Neural cell (in vitro differentiated cells): Measurements from ENCODE around the gene DND1. TPM values are rescaled to one million over a fixed set of nuclear protein-coding genes. Genes with fewer than 3 reads are reported as not detected.

Source experiments
- H2AFZ ChIP-seq: fragments of 200-600, 300-800 bp; sonication (generic), shearing (Covaris generic); 2 replicates; pipeline ENCODE4 v1.6.0; 2014; ENCODE audit warnings: low read depth, mild to moderate bottlenecking, antibody characterized with exemption, low read length, moderate library complexity
- H3F3A ChIP-seq: fragments of 200-600 bp; shearing (Covaris generic); 2 replicates; pipeline ENCODE4 v1.6.1; 2016; ENCODE audit warnings: mild to moderate bottlenecking, moderate library complexity, mixed read lengths, antibody characterized with exemption, low read length; ENCODE audit not compliant: insufficient read depth, poor library complexity, severe bottlenecking
- H3K27ac ChIP-seq: fragments of 200-600, 300-800 bp; sonication (generic), shearing (Covaris generic); 2 replicates; pipeline ENCODE4 v1.5.1; 2014; ENCODE audit warnings: mild to moderate bottlenecking, low read length, moderate library complexity
- H3K27me3 ChIP-seq: fragments of 300-800, 200-600 bp; sonication (generic), shearing (Covaris generic); 2 replicates; pipeline ENCODE4 v1.6.0; 2014; ENCODE audit warnings: mild to moderate bottlenecking, low read depth, low read length, moderate library complexity; ENCODE audit not compliant: insufficient read depth
- H3K36me3 ChIP-seq: fragments of 300-800, 200-600 bp; sonication (generic), shearing (Covaris generic); 2 replicates; pipeline ENCODE4 v1.5.1; 2014; ENCODE audit warnings: mild to moderate bottlenecking, antibody characterized with exemption, low read length, moderate library complexity; ENCODE audit not compliant: insufficient read depth
- H3K4me2 ChIP-seq: fragments of 300-800, 200-600 bp; sonication (generic), shearing (Covaris generic); 2 replicates; pipeline ENCODE4 v1.6.0; 2014; ENCODE audit warnings: mild to moderate bottlenecking, low read length
- H3K4me3 ChIP-seq: fragments of 300-800, 200-600 bp; sonication (generic), shearing (Covaris generic); 2 replicates; pipeline ENCODE4 v1.5.1; 2014; ENCODE audit warnings: mild to moderate bottlenecking, low read length, moderate library complexity
- H3K79me2 ChIP-seq: fragments of 200-600 bp; shearing (Covaris generic); replicated peaks from 2 replicates; pipeline ENCODE4 v1.6.0; 2014; ENCODE audit warnings: mild to moderate bottlenecking, low read length, moderate library complexity; ENCODE audit not compliant: insufficient read depth
- H3K9ac ChIP-seq: fragments of 300-800, 200-600 bp; sonication (generic), shearing (Covaris generic); 2 replicates; pipeline ENCODE4 v1.6.1; 2016; ENCODE audit warnings: mild to moderate bottlenecking, low read length, mixed read lengths
- H3K9me2 ChIP-seq: fragments of 200-600 bp; shearing (Covaris generic); 2 replicates; pipeline ENCODE4 v1.6.1; 2016; ENCODE audit warnings: mild to moderate bottlenecking, low read length, mixed read lengths; ENCODE audit not compliant: insufficient read depth
- H3K9me3 ChIP-seq: fragments of 200-600, 300-800 bp; sonication (generic), shearing (Covaris generic); 2 replicates; pipeline ENCODE4 v1.6.1; 2016; ENCODE audit warnings: mild to moderate bottlenecking, mixed run types, low read length, moderate library complexity, mixed read lengths
- H4K20me1 ChIP-seq: fragments of 200-600 bp; shearing (Covaris generic); 2 replicates; pipeline ENCODE4 v1.6.1; 2016; ENCODE audit warnings: mild to moderate bottlenecking, mixed run types; ENCODE audit not compliant: insufficient read depth
- EP300 ChIP-seq: fragments of 450-650 bp; conservative IDR thresholded peaks from 2 replicates; pipeline ENCODE4 v1.6.1; 2014; ENCODE audit warnings: antibody characterized with exemption, mild to moderate bottlenecking, moderate library complexity; ENCODE audit not compliant: poor library complexity, severe bottlenecking
- EZH2 ChIP-seq: fragments of 200-600, 300-800 bp; shearing (Covaris generic), sonication (generic); IDR thresholded peaks from 2 replicates; pipeline ENCODE4 v1.6.1; 2014; ENCODE audit warnings: antibody characterized with exemption, low read length, borderline replicate concordance, mild to moderate bottlenecking; ENCODE audit not compliant: insufficient read depth, poor library complexity, severe bottlenecking
- MXI1 ChIP-seq: fragments of 450-650 bp; conservative IDR thresholded peaks from 2 replicates; pipeline ENCODE4 v1.6.1; 2014; ENCODE audit warnings: antibody characterized with exemption, mild to moderate bottlenecking; ENCODE audit not compliant: poor library complexity, severe bottlenecking
- POLR2AphosphoS5 ChIP-seq: IDR thresholded peaks from 2 replicates; pipeline ENCODE4 v1.6.1; 2012
- RAD21 ChIP-seq: fragments of 450-650 bp; conservative IDR thresholded peaks from 2 replicates; pipeline ENCODE4 v1.6.1; 2014; ENCODE audit warnings: antibody characterized with exemption, mild to moderate bottlenecking, moderate library complexity
- REST ChIP-seq: IDR thresholded peaks from 2 replicates; pipeline ENCODE4 v1.6.1; 2012; ENCODE audit warnings: borderline replicate concordance
- SMC3 ChIP-seq: fragments of 450-650 bp; conservative IDR thresholded peaks from 2 replicates; pipeline ENCODE4 v1.6.1; 2014; ENCODE audit warnings: antibody characterized with exemption, mild to moderate bottlenecking, moderate library complexity; ENCODE audit not compliant: poor library complexity
- TAF1 ChIP-seq: IDR thresholded peaks from 2 replicates; pipeline ENCODE4 v1.6.1; 2012; ENCODE audit warnings: low read depth
- polyA plus RNA-seq: library from polyadenylated mRNA; depleted of rRNA; stranded (reverse); fragments of >200 nt; gene quantifications from 2 replicates; pipeline ENCODE4 v1.2.3, GENCODE V29; 2014
- TF ChIP-seq, protein P1 (sequence below): fragments of 450-650 bp; IDR thresholded peaks from 2 replicates; pipeline ENCODE4 v1.5.1; 2014; ENCODE audit warnings: antibody characterized with exemption, mild to moderate bottlenecking, moderate library complexity; ENCODE audit not compliant: poor library complexity, severe bottlenecking

The DND1 gene
- polyA plus RNA-seq, 1 donor from 2014 or later, result 4.4 TPM

DNA sequence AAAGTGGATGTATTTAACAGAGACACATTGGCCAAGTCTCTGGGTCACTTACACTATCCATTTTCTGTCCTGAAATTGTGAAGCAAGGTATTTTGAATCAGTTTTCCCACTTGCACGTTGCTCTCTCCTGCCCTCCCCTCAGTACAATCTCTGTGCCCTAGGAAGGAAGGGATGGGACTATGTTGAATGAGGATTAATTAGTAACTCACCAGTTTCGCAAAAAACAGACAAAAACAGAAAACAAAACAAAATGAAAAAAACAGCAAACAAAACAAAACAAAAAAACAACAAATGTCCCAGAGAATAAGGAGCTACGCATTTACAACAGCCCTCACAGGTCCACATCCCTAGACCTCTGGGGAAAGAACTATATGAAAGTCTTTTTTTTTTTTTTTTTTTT, 39.3 kb downstream of the DND1 start:
- H3K36me3 ChIP-seq, result no peaks in the 10 kb centered on the region
- H3K4me3 ChIP-seq, result no peak overlapping the region
- H2AFZ ChIP-seq, result no peak overlapping the region
- no peak overlapping the region for H3K4me2 ChIP-seq
- no peaks in the 10 kb centered on the region for H3F3A ChIP-seq
- no peak overlapping the region for H3K27ac ChIP-seq
- no peaks in the 10 kb centered on the region for H3K27me3 ChIP-seq
- H3K9ac ChIP-seq, result no peak overlapping the region
- no peaks in the 10 kb centered on the region for H3K9me2 ChIP-seq
- no peaks in the 10 kb centered on the region for H3K9me3 ChIP-seq
- no peaks in the 10 kb centered on the region for H3K79me2 ChIP-seq
- no peaks in the 10 kb centered on the region for H4K20me1 ChIP-seq
- TF ChIP-seq RAD21 (no peak), POLR2AphosphoS5 (no peak), EZH2 (no peak), TAF1 (no peak), SMC3 (no peak), REST (no peak), EP300 (no peak), MXI1 (no peak)
- TF ChIP-seq, protein P1, sequence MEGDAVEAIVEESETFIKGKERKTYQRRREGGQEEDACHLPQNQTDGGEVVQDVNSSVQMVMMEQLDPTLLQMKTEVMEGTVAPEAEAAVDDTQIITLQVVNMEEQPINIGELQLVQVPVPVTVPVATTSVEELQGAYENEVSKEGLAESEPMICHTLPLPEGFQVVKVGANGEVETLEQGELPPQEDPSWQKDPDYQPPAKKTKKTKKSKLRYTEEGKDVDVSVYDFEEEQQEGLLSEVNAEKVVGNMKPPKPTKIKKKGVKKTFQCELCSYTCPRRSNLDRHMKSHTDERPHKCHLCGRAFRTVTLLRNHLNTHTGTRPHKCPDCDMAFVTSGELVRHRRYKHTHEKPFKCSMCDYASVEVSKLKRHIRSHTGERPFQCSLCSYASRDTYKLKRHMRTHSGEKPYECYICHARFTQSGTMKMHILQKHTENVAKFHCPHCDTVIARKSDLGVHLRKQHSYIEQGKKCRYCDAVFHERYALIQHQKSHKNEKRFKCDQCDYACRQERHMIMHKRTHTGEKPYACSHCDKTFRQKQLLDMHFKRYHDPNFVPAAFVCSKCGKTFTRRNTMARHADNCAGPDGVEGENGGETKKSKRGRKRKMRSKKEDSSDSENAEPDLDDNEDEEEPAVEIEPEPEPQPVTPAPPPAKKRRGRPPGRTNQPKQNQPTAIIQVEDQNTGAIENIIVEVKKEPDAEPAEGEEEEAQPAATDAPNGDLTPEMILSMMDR, result no peak

DNA sequence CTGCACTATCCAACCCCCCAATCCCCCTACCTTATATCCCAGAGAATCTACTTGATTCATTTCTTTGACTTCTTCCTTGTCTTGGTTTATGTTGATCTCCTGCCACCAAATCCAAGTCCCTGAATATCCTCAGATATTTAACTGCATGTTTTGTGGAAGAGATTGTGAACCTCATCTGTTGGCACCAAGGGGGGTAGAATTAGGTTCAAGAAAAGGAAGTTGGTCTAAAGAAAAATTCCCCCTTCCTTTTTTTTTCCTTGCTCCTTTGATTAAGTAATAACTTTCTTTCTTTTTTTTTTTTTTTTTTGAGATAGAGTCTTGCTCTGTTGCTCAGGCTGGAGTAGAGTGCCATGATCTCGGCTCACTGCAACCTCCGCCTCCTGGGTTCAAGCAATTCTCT, 39.9 kb downstream of the DND1 start:
- Histone ChIP-seq H3K9me2 (no peaks in the 10 kb centered on the region), H3K4me2 (no peak overlapping the region), H3K9me3 (no peaks in the 10 kb centered on the region), H3K9ac (no peak overlapping the region), H3K27ac (no peak overlapping the region), H4K20me1 (no peaks in the 10 kb centered on the region), H3K79me2 (no peaks in the 10 kb centered on the region), H3K4me3 (no peak overlapping the region), H2AFZ (no peak overlapping the region), H3K36me3 (no peaks in the 10 kb centered on the region), H3F3A (no peaks in the 10 kb centered on the region), H3K27me3 (no peaks in the 10 kb centered on the region)
- TF ChIP-seq, protein P1, result no peak
- TF ChIP-seq POLR2AphosphoS5, result no peak
- TF ChIP-seq MXI1, result no peak
- no peak for TF ChIP-seq RAD21
- no peak for TF ChIP-seq TAF1
- TF ChIP-seq EZH2, result no peak
- no peak for TF ChIP-seq EP300
- no peak for TF ChIP-seq REST
- no peak for TF ChIP-seq SMC3
